ENCODE measurements around the gene FOXO6. TPM values are rescaled to one million over a fixed set of nuclear protein-coding genes. Genes with fewer than 3 reads are reported as not detected.
A peak's percentile ranks its signal among the peaks of the same experiment; 100 is the strongest.
"Not testable (repeated sequence)": the region's sequence is repeated elsewhere in the genome, so short reads cannot be mapped to it uniquely, and the experiment has no call there.

Gene FOXO6
- total and polyA plus RNA-seq, 5 donors = 1.1 to 7.0 (median 4.2) TPM

GRCh38 chr1:41329662-41330587 is 31.3 kb upstream of the FOXO6 start:
- Histone ChIP-seq H3K27me3 (ENCODE audit: control insufficient read depth, insufficient read depth) (no peaks in the 10 kb centered on the region), H3K4me1 (ENCODE audit: control insufficient read depth, insufficient read depth, low read length) (no peaks in the 10 kb centered on the region), H3K9me3 (ENCODE audit: control insufficient read depth, low read length) (no peaks in the 10 kb centered on the region), H3K4me3 (ENCODE audit: low read length) (no peak overlapping the region), H3K27ac (ENCODE audit: low read length) (no peak overlapping the region)
- no peak for DNase-seq
- WGBS = 74% methylated on average over 11 of the region's 11 CpGs
- intact Hi-C loops (cut with DNase I) = loop anchor here in 1 of 4 donors (10.0 kb wide), 1 partner anchor 85 kb away; no protein-coding TSS in a partner anchor
- peak; percentile 60 to 67 for ATAC-seq

DNA sequence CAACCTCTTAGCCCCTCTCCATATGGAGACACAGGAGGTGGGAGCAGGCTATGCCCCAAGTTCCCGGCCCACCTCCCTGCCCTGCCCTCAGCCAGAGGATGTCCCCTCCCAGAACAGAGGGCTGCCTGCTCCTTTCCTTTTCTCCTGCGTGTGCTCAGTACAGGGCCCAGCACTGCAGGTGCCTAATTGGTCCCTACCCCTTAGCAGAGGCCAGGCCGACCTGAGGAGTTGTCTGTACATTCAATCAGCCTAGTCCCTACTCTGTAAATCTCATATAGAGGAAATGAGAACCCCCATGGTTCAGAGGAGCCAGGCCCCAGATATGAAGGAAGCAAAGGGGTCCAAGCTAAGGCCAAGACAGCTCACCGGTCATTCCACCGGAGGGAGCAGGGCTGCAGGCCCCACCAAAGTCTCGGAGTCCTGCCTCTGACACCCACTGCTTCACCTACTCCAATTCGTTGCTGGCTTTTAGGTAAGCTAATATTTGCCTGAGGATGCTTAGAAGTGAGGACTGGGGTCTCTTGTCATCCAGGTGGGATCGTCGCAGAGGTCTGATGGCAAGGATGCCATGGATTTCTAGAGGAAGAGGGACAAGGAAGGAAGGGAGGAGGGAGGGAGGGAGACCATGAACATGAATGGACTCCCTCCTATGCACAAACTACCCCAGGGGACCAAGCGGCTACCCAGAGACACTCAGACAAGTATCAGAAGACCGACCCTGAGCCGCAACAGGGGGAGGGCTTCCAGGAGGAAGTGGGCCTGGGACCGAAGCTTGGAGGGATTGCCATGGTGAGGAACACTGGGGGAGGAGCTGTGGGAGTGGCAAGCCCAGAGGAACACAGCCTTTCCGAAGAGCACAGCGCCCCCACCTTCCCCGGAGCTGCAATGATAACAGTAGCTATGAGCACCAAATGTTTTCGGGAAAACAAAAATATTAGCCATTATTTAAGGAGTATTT is 30.4 kb upstream of the FOXO6 start:
- intact Hi-C loops (cut with DNase I) = no loop called here
- peak in 1 of 2 donors; percentile 52 for ATAC-seq
- Histone ChIP-seq H3K9me3 (ENCODE audit: control insufficient read depth, low read length) (no peaks in the 10 kb centered on the region), H3K27ac (ENCODE audit: low read length) (no peak overlapping the region), H3K4me3 (ENCODE audit: low read length) (no peak overlapping the region), H3K4me1 (ENCODE audit: control insufficient read depth, insufficient read depth, low read length) (no peaks in the 10 kb centered on the region), H3K27me3 (ENCODE audit: control insufficient read depth, insufficient read depth) (no peaks in the 10 kb centered on the region)
- 60% methylated on average over 17 of the region's 17 CpGs for WGBS
- peak in 1 of 3 donors; percentile 72 for DNase-seq

GRCh38 chr1:41331546-41331917 is 29.7 kb upstream of the FOXO6 start:
- ATAC-seq (no peak), DNase-seq (no peak)
- H3K27me3 ChIP-seq (ENCODE audit: control insufficient read depth, insufficient read depth) = no peaks in the 10 kb centered on the region
- WGBS = 54% methylated on average over 1 of the region's 1 CpG
- H3K4me1 ChIP-seq (ENCODE audit: control insufficient read depth, insufficient read depth, low read length) = no peaks in the 10 kb centered on the region
- intact Hi-C loops (cut with DNase I) = no loop called here
- H3K4me3 ChIP-seq (ENCODE audit: low read length) = no peak overlapping the region
- H3K9me3 ChIP-seq (ENCODE audit: control insufficient read depth, low read length) = no peaks in the 10 kb centered on the region
- H3K27ac ChIP-seq (ENCODE audit: low read length) = no peak overlapping the region

DNA sequence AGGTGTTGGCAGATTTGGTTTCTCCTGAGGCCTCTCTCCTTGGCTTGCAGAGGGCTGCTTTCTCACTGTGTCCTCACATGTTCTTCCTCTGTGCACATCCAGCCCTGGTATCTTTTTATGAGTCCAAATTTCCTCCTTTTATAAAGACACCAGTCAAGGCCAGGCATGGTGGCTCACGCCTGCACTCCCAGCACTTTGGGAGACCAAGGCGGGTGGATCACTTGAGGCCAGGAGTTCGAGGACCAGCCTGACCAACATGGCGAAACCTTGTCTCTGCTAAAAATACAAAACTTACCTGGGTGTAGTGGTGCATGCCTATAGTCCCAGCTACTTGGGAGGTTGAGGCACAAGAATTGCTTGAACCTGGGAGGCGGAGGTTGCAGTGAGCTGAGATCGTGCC is 29.1 kb upstream of the FOXO6 start:
- H3K4me1 ChIP-seq (ENCODE audit: control insufficient read depth, insufficient read depth, low read length); H3K4me3 ChIP-seq (ENCODE audit: low read length); DNase-seq; intact Hi-C loops (cut with DNase I); H3K27ac ChIP-seq (ENCODE audit: low read length); ATAC-seq; H3K9me3 ChIP-seq (ENCODE audit: control insufficient read depth, low read length); H3K27me3 ChIP-seq (ENCODE audit: control insufficient read depth, insufficient read depth): not testable (repeated sequence)
- 98% methylated on average over 6 of the region's 6 CpGs for WGBS

DNA sequence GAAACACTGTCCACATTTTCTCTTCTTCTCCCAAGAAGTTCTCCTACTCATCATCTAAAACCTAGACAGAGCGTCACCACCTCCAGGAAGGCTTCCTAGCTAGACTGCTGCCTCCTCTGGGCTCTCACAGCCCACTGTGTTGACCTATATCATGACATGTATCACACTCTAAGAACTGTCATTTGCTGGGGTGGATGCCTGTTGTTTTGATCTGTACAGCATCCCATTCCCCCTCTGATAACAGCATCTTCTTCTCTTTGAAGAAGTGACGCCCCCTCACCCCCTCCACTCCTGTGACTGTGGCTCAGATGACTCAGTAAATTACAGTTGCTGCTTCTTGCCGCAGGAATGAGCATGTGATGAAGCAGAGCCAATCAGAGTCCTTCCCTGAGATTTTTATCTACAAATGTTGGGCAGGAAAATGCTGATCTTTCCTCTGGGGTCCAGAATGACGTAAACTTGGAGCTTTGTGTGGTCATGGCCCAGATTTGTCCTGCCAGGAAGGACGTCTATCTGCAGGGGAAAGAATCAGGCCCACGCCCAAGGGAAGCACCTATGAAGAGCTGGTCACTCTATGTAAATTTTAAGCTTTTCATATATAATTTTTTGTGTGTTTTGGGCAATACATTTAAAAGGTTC is 28.0 kb upstream of the FOXO6 start:
- H3K4me3 ChIP-seq (ENCODE audit: low read length) = no peak overlapping the region
- no peak for DNase-seq
- H3K4me1 ChIP-seq (ENCODE audit: control insufficient read depth, insufficient read depth, low read length) = no peaks in the 10 kb centered on the region
- ATAC-seq = no peak
- intact Hi-C loops (cut with DNase I) = no loop called here
- H3K27me3 ChIP-seq (ENCODE audit: control insufficient read depth, insufficient read depth) = no peaks in the 10 kb centered on the region
- WGBS = 44% methylated on average over 6 of the region's 6 CpGs
- H3K27ac ChIP-seq (ENCODE audit: low read length) = no peak overlapping the region
- no peaks in the 10 kb centered on the region for H3K9me3 ChIP-seq (ENCODE audit: control insufficient read depth, low read length)

GRCh38 chr1:41338820-41339219 is 22.4 kb upstream of the FOXO6 start:
- H3K4me3 ChIP-seq (ENCODE audit: low read length) = no peak overlapping the region

GRCh38 chr1:41340655-41341364 is 20.4 kb upstream of the FOXO6 start:
- H3K4me1 ChIP-seq (ENCODE audit: control insufficient read depth, insufficient read depth, low read length) = no peaks in the 10 kb centered on the region
- no peak overlapping the region for H3K27ac ChIP-seq (ENCODE audit: low read length)
- H3K4me3 ChIP-seq (ENCODE audit: low read length) = no peak overlapping the region
- intact Hi-C loops (cut with DNase I) = no loop called here
- H3K9me3 ChIP-seq (ENCODE audit: control insufficient read depth, low read length) = no peaks in the 10 kb centered on the region
- DNase-seq = no peak
- 70% methylated on average over 2 of the region's 2 CpGs for WGBS
- ATAC-seq = no peak
- H3K27me3 ChIP-seq (ENCODE audit: control insufficient read depth, insufficient read depth) = no peaks in the 10 kb centered on the region

More at GRCh38 chr1:41338820-41339219, 22.4 kb upstream of the FOXO6 start:
- H3K4me1 ChIP-seq (ENCODE audit: control insufficient read depth, insufficient read depth, low read length) = no peaks in the 10 kb centered on the region
- no peaks in the 10 kb centered on the region for H3K9me3 ChIP-seq (ENCODE audit: control insufficient read depth, low read length)
- no peaks in the 10 kb centered on the region for H3K27me3 ChIP-seq (ENCODE audit: control insufficient read depth, insufficient read depth)
- WGBS = 89% methylated on average over 1 of the region's 1 CpG
- no peak for ATAC-seq
- DNase-seq = no peak
- H3K27ac ChIP-seq (ENCODE audit: low read length) = no peak overlapping the region
- intact Hi-C loops (cut with DNase I) = no loop called here

DNA sequence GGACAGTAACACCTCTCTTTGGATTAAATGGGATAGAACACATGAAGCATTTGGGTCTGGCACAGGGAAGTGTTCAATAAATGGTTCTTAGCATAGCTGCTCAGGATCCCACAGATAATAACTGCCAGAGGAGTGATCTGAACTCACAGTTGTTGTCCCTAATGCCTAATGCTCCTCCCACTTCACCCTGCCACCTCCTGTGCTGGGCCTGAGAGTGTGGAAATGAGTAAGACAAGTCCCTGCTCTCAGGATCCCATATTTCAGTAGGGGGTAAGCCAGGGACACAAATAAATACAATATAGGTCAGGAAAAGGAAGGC is 19.9 kb upstream of the FOXO6 start:
- Histone ChIP-seq H3K27ac (ENCODE audit: low read length) (no peak overlapping the region), H3K27me3 (ENCODE audit: control insufficient read depth, insufficient read depth) (no peaks in the 10 kb centered on the region), H3K4me3 (ENCODE audit: low read length) (no peak overlapping the region), H3K9me3 (ENCODE audit: control insufficient read depth, low read length) (no peaks in the 10 kb centered on the region), H3K4me1 (ENCODE audit: control insufficient read depth, insufficient read depth, low read length) (no peaks in the 10 kb centered on the region)
- DNase-seq (no peak), ATAC-seq (no peak)
- intact Hi-C loops (cut with DNase I) = no loop called here

GRCh38 chr1:41341772-41342562 is 19.3 kb upstream of the FOXO6 start:
- ATAC-seq (peak; percentile 57 to 64), DNase-seq (no peak)
- H3K4me1 ChIP-seq (ENCODE audit: control insufficient read depth, insufficient read depth, low read length) = no peaks in the 10 kb centered on the region
- H3K27ac ChIP-seq (ENCODE audit: low read length) = peak overlapping the region; percentile 31
- H3K9me3 ChIP-seq (ENCODE audit: control insufficient read depth, low read length) = no peaks in the 10 kb centered on the region
- 56% methylated on average over 15 of the region's 15 CpGs for WGBS
- intact Hi-C loops (cut with DNase I) = no loop called here
- H3K4me3 ChIP-seq (ENCODE audit: low read length) = no peak overlapping the region
- H3K27me3 ChIP-seq (ENCODE audit: control insufficient read depth, insufficient read depth) = no peaks in the 10 kb centered on the region
